PC-9 (cell line): ENCODE data around the gene ATP8B3.

Experiments
- CTCF ChIP-seq: fragments of 200-600 bp; sonication (generic); conservative IDR thresholded peaks from 2 replicates; pipeline ENCODE4 v1.6.1; 2017; ENCODE audit warnings: mixed run types, antibody characterized with exemption, mild to moderate bottlenecking, moderate library complexity
- EZH2 ChIP-seq: fragments of 200-600 bp; sonication (generic); IDR thresholded peaks from 2 replicates; pipeline ENCODE4 v1.8.0; 2017; ENCODE audit warnings: antibody characterized with exemption, low read depth

DNA sequence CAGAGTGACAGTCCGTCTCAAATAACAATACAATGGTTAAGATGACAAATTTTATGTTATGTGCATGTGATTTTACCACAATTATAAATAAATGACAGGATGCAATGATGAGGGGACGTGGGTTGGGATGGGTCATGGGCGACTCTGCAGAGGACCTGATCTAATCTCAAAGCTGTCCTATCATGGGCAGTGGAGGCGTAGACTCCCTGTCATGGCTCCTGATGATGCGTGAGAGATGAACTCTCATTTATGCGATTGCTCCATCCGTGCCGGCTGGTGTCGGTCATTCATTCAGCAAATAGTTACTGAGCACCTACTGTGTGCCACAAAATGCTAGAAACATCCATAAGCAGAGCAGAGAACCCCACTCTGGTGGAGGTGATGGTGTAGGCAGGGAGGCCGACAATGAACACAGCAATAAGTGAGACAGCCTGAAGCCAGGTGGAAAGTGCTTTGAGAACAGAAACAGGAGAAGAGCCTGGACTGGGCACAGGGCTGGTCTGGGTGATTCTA lies 37.9 kb upstream of the ATP8B3 start:
- TF ChIP-seq CTCF, result no peak
- no peak for TF ChIP-seq EZH2
